ELF-1 (cell line): Measurements from ENCODE around the gene PRRT1B.

Source experiments
- DNase-seq: peaks from one replicate; pipeline ENCODE4 v3.0.0-alpha.2; 2016; ENCODE audit warnings: low read depth, low spot score

The PRRT1B gene

GRCh38 chr9:131522257-131523085 is 22.9 kb upstream of the PRRT1B start:
- DNase-seq = no peak

GRCh38 chr9:131523086-131523388 is 22.3 kb upstream of the PRRT1B start:
- no peak for DNase-seq

DNA sequence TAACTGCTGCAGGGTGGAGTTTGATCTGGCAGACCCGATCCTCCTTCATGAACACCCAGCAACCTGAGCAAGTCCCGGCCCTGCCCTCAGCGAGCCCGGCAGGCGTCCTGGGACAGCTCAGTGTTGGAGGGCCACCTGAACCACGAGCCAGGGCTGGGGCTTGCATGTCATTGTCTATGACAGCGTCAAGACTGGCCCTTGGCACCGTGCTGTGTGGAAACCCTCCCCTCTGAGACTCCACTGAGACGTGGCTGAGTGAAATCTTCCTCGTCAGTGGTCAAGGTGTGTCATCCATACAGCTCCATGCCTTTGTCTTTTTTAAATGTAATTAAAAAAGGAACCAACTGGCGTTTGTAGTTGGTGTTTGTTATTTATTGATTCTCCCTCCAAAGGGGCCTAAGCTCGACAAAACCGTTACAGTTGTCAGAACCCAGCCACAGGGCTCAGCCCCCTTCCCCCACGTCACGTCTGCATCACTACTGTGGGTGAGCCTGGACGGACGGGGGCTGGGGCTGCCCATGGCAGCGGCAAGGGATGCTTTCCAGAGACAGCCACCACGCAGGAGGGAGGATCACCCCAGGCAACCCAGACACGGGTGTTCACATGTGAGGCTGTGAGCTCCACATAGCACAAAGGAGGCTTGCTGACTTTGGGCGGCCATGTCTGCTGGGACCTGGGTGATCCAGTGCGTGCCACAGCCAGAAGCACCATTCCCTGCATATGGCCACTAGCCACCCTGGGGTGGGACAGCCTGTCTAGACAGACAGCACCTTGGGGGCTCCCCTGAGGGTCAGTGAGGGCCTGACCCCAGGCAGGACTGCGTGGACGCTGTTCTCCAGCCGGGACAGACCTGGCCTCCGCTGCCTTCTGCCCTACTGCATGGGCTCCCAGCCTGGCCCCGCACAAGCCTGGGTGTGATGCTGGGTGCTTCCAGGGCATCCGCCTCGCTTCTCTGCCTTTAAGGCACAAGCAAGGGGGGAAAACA is 21.6 kb upstream of the PRRT1B start:
- DNase-seq = no peak

- no peak for DNase-seq
Measured at GRCh38 chr9:131524665-131525315, 20.5 kb upstream of the PRRT1B start.

DNA sequence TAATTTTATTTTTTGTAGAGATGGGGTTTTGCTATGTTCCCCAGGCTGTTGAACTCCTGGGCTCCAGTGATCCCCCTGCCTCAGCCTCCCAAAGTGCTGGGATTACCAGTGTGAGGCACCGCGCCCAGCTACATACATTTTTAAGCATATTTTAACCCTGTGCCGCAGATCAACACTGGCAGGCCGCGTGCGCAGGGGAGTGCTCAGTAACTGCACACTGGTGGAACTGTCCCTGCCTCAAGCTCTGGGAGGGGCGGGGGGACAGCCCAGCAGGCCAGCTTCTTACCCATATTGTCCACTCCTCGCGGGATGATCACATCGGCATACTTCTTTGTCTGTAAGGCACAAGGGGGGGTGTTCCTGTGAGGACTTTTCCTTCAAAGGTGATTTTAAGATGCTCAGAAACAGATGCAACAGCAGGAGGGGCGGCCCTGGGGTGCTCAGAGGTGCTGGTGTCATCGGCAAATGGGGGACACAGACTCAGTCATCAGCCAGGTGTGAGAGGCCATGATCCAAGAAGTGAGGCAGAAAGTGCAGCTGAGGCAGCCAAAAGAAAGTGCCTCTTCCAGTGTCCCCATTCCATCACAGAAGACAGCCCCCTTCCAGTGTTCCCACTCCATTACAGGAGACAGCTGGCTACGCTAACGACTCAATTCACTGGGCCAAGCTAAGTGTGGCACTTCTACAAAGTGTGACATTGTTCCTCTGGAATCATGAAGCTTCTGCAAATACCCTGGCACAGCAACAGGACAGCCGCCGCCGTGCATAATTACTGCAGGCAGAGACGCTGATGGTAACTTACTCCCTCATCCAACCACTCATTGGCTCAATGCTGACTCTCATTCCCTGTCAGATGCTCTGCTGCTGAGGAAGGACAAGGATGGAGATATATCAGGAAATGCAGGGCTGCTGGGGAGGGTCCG is 19.4 kb upstream of the PRRT1B start:
- DNase-seq = no peak

DNA sequence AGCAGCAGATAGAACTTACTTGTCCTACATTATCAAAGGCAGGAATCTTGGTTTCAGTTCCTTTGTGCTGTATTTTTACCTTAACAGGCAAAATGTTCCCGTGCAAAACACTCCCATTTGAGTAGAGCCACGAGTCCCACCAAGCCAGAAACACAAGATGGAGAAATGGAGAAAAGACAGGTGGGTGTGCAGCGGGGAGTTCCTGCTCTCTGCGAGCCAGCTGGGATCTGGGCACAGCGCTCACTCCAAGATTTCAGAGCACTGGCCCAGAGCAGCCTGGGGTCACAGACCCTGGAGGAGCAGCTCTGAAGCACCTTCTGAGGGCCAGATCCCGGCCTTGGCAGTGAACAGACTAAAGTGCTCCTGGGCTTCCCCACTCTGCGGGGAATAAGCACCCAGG is 17.1 kb upstream of the PRRT1B start:
- DNase-seq = no peak

DNA sequence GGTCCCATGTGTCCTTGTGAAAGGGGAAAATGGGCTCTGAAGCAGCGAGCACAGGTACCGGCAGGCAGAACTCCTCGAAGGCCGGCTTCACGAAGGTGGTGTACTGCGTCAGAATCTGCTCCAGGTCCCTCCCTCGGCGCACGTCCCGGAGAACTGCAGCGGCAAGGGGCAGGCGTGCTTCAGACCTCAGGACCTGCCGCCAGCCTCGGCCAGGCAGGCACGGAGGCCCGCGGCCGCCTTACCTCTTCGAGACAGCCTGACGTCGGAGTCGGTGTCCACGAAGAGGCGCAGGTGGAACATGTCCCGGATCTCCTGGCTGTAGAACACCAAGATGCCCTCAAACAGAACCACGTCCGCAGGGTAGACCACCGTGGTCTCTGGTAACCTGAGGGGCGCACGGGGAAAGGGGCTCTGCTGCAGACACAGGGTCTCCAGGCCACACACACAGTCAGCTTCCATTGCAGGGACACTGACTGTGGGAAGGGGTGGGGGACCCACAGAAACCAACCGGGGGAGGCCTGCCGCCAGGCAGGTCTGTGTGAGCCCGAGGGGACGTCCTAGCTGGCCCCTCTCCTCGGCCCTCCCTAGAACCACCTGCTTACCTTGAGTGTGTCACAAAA is 16.3 kb upstream of the PRRT1B start:
- no peak for DNase-seq

- no peak for DNase-seq
Measured at GRCh38 chr9:131529597-131530545, 15.5 kb upstream of the PRRT1B start.

- peak; percentile 57 for DNase-seq
Measured at GRCh38 chr9:131530546-131530919, 14.8 kb upstream of the PRRT1B start.

- DNase-seq = peak; percentile 91
Measured at GRCh38 chr9:131530920-131531832, 14.1 kb upstream of the PRRT1B start, which contains the start of gene UCK1. Gene UCK1, minus strand, starts transcription at chr9:131531263. Its CDS starts 89 bp downstream, at chr9:131531174.

GRCh38 chr9:131534721-131535237 is 10.5 kb upstream of the PRRT1B start:
- no peak for DNase-seq

- no peak for DNase-seq
Measured at GRCh38 chr9:131537946-131538345, 7.4 kb upstream of the PRRT1B start.

DNA sequence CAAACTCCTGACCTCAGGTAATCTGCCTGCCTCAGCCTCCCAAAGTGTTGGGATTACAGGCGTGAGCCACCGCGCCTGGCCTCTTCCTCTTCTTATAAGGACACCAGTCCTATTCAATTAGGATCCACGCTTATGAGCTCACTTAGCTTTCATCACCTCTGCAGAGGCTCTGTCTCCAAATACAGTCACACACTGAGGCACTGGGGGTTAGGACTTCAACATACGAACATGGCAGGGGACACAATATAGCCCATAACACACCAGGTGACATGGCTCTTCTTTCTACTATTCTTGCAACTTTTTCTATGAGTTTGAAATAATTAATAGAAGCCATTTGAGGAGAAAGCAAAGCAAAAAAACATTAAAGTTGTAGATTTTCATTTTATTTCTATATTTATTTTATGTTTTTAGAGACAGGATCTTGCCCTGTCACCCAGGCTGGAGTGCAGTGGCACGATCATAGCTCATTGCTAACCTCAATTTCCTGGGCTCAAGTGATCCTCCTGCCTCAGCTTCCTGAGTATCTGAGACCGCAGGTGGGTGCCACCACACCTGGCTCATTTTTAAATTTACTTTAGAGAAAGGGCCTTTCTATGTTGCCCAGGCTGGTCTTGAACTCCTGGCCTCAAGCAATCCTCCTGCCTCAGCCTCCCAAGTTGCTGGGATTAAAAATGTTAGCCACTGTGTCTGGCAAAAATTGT is 6.0 kb upstream of the PRRT1B start:
- DNase-seq = no peak

DNA sequence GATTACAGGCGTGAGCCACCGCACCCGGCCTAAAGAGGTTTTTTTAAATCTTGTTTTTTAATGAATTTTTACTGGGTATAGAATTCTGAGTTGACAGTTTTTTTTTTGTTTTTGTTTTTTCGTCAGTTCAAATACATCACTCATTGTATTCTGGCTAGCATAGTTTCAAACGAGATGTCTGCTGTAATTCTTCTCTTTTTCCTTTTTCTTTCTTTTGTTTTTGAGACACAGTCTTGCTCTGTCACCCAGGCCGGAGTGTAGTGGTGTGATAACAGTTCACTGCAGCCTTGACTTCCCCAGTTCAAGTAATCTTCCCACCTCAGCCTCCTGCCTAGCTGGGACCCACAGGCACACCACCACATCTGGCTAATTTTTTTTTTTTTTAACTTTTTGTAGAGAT is 2.2 kb upstream of the PRRT1B start:
- no peak for DNase-seq

DNA sequence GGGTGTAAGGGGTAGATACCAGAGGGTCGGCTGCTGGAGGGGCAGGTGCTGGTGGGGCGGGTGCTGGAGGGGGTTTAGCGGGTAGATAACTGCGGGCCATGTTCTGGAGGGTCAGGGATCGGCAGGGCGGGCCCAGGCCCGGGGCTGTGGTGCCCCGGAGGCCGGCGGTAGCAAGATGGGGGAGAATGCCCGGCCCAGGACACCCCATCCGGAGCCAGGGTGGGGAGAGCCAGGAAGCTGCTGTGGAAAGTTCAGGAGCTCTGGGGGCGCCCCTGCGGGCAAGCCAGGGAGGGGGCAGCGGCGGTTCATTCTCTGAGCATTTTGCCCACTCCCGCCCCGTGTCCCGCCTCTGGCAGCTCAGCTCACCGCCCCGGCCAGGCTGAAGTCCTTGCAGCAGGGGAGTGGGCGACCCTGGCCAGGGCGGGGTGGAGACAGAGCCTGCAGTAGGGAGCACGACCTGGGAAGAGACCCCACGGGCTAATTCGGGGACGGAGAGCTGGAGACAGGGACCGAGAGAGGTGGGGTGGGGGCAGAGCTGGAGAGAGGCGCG is 538 bp downstream of the PRRT1B start:
- peak; percentile 40 for DNase-seq

GRCh38 chr9:131546336-131547084 is 1.2 kb downstream of the PRRT1B start:
- DNase-seq = peak; percentile 75
